Bone marrow (tissue), 2 donors: ENCODE measurements around the gene UNC45A.

Experiments used
- DNase-seq, 2 donors: peaks; one replicate each; lab custom pipeline; 2025; lab: John Stamatoyannopoulos, UW

UNC45A gene

GRCh38 chr15:90962021-90962420, 26.9 kb downstream of the UNC45A start:
- DNase-seq = no peak

- DNase-seq = no peak
These were observed 31.2 kb downstream of the UNC45A start for GRCh38 chr15:90966262-90966661.

DNA sequence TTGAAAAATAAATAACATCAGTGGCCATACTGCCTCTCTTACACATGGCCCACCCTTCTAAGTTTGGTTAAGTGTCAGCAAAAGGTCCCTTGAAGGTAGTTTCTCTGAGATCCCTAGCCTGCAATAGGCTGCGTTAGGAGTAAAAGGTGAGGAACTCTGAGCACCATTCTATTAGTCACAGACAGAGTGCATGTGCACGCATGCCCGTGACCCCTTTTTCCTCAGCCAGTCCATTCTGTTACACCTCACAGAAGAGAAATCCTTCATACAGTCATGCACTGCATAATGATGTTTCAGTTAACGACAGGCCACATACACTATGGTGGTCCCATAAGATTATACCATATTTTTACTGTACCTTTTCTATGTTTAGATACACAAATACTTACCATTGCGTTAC, 32.1 kb downstream of the UNC45A start:
- no peak for DNase-seq

DNA sequence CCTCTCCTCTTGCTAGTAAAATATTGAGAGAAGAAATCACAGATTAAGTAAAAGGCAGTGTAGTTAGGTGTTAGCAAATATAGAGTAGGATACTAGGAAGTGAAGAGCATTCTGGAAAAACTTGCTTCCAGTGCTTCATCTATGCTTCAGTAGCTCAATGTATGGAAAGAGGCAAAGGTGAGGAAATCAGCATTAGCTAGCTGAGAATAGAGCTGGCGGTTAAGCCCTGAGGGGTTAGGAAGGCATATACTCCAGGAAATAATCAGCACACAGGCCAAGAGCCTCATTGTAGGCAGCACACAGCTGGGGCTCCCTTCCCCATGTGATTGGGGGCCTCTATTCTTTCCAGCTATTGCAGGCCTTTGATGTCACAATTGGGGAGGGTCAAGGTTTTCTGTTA, 33.3 kb downstream of the UNC45A start:
- DNase-seq = no peak

GRCh38 chr15:90970274-90970673, 35.2 kb downstream of the UNC45A start:
- no peak for DNase-seq

- no peak for DNase-seq
These were observed 37.0 kb downstream of the UNC45A start for GRCh38 chr15:90972133-90972532.

- no peak for DNase-seq
These were observed 39.1 kb downstream of the UNC45A start for GRCh38 chr15:90974216-90974615.

- no peak for DNase-seq
These were observed 44.5 kb downstream of the UNC45A start for GRCh38 chr15:90979582-90979981.

- DNase-seq = no peak
These were observed 46.6 kb downstream of the UNC45A start for GRCh38 chr15:90981681-90982080.

DNA sequence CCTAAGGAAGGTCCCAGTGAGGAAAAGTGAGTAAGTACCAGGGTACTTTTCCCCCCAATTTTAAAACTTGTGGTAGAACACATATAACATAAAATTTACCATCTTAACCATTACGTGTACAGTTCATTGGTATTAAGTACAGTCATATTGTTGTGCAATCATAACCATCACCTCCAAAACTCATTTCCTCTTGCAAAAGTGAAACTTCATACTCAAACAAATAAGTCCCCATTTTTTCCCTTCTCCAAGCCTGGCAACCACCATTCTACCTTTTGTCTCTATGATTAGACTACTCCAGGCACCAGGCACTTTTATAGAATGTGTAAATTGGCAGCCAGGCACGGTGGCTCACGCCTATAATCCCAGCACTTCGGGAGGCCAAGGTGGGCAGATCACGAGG, 47.0 kb downstream of the UNC45A start:
- DNase-seq = peak in 1 of 2 donors; percentile 34

- DNase-seq = no peak
These were observed 51.9 kb downstream of the UNC45A start for GRCh38 chr15:90986790-90987507.

GRCh38 chr15:90987561-90988141, 52.6 kb downstream of the UNC45A start:
- DNase-seq = no peak

DNA sequence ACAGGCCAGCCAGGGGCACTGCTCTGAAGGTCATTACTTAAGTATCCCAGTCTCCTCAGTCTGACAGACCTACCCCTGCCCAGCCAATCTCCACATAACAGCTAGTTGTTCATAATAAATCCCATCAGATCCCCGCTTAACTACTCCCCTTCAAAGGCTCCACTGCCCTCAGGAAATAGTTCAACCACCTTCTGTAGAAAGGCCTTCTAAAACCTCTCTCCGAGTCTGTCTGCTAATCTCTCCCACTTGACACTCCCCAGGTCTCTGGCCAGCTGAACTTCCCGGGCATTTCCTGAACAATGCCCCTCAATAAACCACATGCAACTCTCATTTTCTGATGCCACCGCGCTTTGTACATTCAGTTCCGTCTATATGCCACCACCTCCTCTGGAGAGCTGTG, 53.2 kb downstream of the UNC45A start:
- DNase-seq = no peak

GRCh38 chr15:90989040-90989768, 54.1 kb downstream of the UNC45A start:
- DNase-seq = peak in 1 of 2 donors; percentile 15

- DNase-seq = no peak
These were observed 55.4 kb downstream of the UNC45A start for GRCh38 chr15:90990446-90990845.

GRCh38 chr15:90991587-90992285, 56.7 kb downstream of the UNC45A start:
- DNase-seq = no peak

DNA sequence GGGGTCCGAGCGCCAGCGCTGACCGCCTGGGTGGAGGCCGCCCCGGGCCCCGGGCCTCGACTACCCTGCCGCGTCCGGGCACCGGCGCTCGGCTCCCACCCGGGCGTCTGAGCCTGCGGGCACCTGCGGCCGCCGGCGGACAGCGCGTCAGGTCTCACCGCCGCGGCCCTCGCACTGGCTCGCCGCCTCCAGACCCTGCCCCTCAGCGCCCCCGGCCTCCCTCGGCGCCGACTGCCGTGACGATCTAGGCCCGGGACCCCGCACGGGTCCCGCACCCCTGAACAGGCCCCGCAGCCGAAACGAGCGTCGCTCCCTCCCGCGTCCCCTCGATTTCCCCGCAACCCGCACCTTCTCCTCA, 59.0 kb downstream of the UNC45A start:
- DNase-seq = no peak

DNA sequence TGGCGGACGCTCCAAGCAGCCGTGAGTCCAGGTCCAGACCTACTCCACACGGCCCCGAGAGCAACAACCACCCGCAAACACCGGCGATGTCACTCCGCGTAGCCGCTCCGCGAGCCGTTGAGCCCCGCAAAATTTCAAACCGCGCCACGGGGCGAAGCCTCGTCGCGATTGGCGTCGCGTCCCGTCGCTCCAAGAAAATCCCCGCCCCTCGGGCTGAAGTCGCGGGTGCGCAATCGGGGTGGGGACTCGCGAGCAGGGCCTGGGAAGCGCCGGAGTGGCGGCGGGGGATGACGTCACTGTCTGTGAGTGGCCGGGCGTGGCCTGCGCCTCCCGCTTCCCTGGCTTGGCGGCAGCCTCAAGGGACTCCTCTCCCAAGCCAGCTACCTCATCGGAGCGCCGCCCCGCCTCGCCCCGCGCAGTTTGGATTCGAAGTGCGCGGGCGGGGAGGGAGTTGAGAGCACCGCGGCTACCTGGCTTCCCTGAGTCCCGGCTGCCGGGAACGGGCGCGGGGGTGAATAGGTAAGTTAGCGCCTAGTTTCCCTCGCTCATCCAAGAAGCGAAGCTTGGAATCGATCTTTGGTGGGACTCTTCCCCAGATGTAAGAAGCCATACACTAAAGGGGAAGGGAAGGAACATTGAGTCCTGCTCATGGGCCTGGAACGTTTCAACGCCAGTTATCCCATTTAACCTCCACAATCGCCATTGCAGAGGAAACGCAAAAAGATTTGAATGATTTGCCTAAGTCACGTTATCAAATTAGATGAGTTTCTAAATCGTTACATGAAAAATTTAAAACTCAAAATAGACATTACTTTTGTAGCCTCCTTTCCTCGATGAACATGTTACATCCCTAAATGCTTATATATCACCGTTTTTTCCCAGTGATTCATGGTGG, 59.6 kb downstream of the UNC45A start, which contains the start of gene PRC1:
Gene PRC1 (minus strand): TSS at position 119 of the 895 bp plus-strand sequence. CDS start 118 bp downstream, at position 1.
- peak; percentile 90 to 93 for DNase-seq

DNA sequence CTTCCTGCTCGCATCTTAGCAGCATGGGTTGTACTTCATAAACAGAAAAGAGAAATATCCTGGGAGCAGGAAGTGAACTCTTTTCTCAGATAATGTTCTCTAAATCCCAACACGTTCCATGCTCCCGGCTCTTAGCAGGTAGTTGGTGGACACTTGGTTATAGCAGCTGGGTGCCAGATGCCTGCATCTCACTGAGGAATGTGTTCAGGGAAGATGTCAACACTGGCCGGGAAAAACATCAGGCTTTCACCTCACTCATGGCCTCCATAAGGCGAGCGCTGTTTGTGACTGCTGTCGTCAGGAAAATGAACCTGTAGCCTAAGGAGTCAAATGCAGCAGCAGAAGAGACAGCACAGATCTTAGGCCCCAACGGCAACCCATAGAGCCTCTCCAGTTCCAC, 63.7 kb downstream of the UNC45A start:
- no peak for DNase-seq

DNA sequence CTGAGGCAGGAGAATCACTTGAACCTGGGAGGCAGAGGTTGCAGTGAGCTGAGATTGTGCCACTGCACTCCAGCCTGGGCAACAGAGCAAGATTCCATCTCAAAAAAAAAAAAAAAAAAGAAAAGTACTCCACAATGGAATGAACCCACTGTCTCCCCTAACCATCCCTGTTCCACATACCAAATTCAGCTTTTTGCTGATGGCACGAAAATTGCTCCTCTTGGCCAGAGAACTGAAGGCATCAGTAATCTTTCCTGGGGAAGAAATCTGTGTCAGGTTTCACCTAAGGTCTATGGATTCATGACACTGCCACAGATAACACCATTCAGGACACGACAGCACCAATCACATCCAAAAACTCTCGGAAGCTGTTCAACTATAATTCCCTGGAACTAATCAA, 66.1 kb downstream of the UNC45A start:
- DNase-seq = no peak
